Activated CD8-positive, alpha-beta memory T cell treated with anti-CD3 and anti-CD28 coated beads, Interleukin-2, amount 50 U/mL, for 24 hours (primary cell): ENCODE data around the gene TLCD2.
"Not testable (repeated sequence)": the region's sequence is repeated elsewhere in the genome, so short reads cannot be mapped to it uniquely, and the experiment has no call there.

Experiments used
- DNase-seq: peaks from one replicate; pipeline ENCODE4 v3.0.0-alpha.2; 2020; ENCODE audit errors: extremely low read depth

TLCD2 gene

GRCh38 chr17:1736348-1737281 is 26.4 kb upstream of the TLCD2 start:
- no peak for DNase-seq

GRCh38 chr17:1735834-1736347 is 25.7 kb upstream of the TLCD2 start:
- DNase-seq, result no peak

GRCh38 chr17:1735418-1735817 is 25.2 kb upstream of the TLCD2 start:
- no peak for DNase-seq

GRCh38 chr17:1733759-1734158 is 23.6 kb upstream of the TLCD2 start:
- no peak for DNase-seq

- no peak for DNase-seq
These were observed 22.7 kb upstream of the TLCD2 start for GRCh38 chr17:1732833-1733321.

GRCh38 chr17:1732241-1732832 is 22.2 kb upstream of the TLCD2 start:
- no peak for DNase-seq

- no peak for DNase-seq
These were observed 21.0 kb upstream of the TLCD2 start for GRCh38 chr17:1731194-1731506.

GRCh38 chr17:1730326-1731193 is 20.4 kb upstream of the TLCD2 start:
- DNase-seq, result no peak

- DNase-seq, result no peak
These were observed 19.8 kb upstream of the TLCD2 start for GRCh38 chr17:1729966-1730325.

- DNase-seq, result no peak
These were observed 17.9 kb upstream of the TLCD2 start for GRCh38 chr17:1727876-1728630.

- no peak for DNase-seq
These were observed 17.1 kb upstream of the TLCD2 start for GRCh38 chr17:1727258-1727789.

GRCh38 chr17:1726626-1727257 is 16.6 kb upstream of the TLCD2 start:
- no peak for DNase-seq

- DNase-seq, result no peak
These were observed 15.7 kb upstream of the TLCD2 start for GRCh38 chr17:1725642-1726511.

- DNase-seq, result no peak
These were observed 14.9 kb upstream of the TLCD2 start for GRCh38 chr17:1724869-1725641.

GRCh38 chr17:1724351-1724868 is 14.2 kb upstream of the TLCD2 start, which contains the start of gene WDR81:
Gene WDR81 (plus strand): TSS chr17:1724704. CDS start chr17:1724960, 256 bp downstream.
- DNase-seq, result peak; percentile 66

GRCh38 chr17:1722022-1722421 is 11.8 kb upstream of the TLCD2 start:
- DNase-seq, result not testable (repeated sequence)

GRCh38 chr17:1720856-1721386 is 10.7 kb upstream of the TLCD2 start:
- peak; percentile 39 for DNase-seq
